Measurements from ENCODE around the gene VWA7.
A peak's percentile ranks its signal among the peaks of the same experiment; 100 is the strongest.
"Not testable (repeated sequence)": the region's sequence is repeated elsewhere in the genome, so short reads cannot be mapped to it uniquely, and the experiment has no call there.

Gene VWA7

GRCh38 chr6:31799781-31800180 is 22.7 kb upstream of the VWA7 start:
- no peak for DNase-seq

- no peak for DNase-seq
Measured at GRCh38 chr6:31797588-31797987, 20.5 kb upstream of the VWA7 start.

GRCh38 chr6:31796993-31797385 is 19.9 kb upstream of the VWA7 start:
- no peak for DNase-seq

GRCh38 chr6:31795616-31796298 is 18.6 kb upstream of the VWA7 start, which contains the start of gene VARS1:
TSS of gene VARS1 (minus strand) at chr6:31795752. CDS start at chr6:31795217, 535 bp downstream.
- DNase-seq, result peak; percentile 81

GRCh38 chr6:31794866-31795615 is 17.9 kb upstream of the VWA7 start:
- no peak for DNase-seq

GRCh38 chr6:31794294-31794865 is 17.3 kb upstream of the VWA7 start:
- no peak for DNase-seq

- DNase-seq, result not testable (repeated sequence)
Measured at GRCh38 chr6:31793927-31794245, 16.8 kb upstream of the VWA7 start.

- no peak for DNase-seq
Measured at GRCh38 chr6:31792761-31793171, 15.6 kb upstream of the VWA7 start.

GRCh38 chr6:31792090-31792374 is 14.9 kb upstream of the VWA7 start:
- DNase-seq, result no peak

- DNase-seq, result no peak
Measured at GRCh38 chr6:31791324-31792089, 14.4 kb upstream of the VWA7 start.

GRCh38 chr6:31785475-31785874 is 8.3 kb upstream of the VWA7 start:
- DNase-seq, result no peak

GRCh38 chr6:31784098-31784925 is 7.2 kb upstream of the VWA7 start:
- DNase-seq, result no peak

GRCh38 chr6:31782126-31782855 is 5.2 kb upstream of the VWA7 start:
- DNase-seq, result no peak

GRCh38 chr6:31781244-31782125 is 4.4 kb upstream of the VWA7 start:
- DNase-seq, result no peak

GRCh38 chr6:31780507-31781243 is 3.5 kb upstream of the VWA7 start:
- DNase-seq, result no peak

GRCh38 chr6:31779908-31780307 is 2.8 kb upstream of the VWA7 start:
- DNase-seq, result no peak

- no peak for DNase-seq
Measured at GRCh38 chr6:31778999-31779885, 2.1 kb upstream of the VWA7 start.

- DNase-seq, result no peak
Measured at GRCh38 chr6:31778193-31778592, 1.1 kb upstream of the VWA7 start.

- no peak for DNase-seq
Measured at GRCh38 chr6:31777667-31778050, 531 bp upstream of the VWA7 start.

Measured in amniotic stem cell (primary cell).